GM19238 (cell line): ENCODE results near the gene CLNK.

Experiments used
- DNase-seq: peaks from one replicate; pipeline ENCODE4 v3.0.0; 2011; ENCODE audit warnings: low spot score; ENCODE audit not compliant: insufficient read length

The CLNK gene, protein sequence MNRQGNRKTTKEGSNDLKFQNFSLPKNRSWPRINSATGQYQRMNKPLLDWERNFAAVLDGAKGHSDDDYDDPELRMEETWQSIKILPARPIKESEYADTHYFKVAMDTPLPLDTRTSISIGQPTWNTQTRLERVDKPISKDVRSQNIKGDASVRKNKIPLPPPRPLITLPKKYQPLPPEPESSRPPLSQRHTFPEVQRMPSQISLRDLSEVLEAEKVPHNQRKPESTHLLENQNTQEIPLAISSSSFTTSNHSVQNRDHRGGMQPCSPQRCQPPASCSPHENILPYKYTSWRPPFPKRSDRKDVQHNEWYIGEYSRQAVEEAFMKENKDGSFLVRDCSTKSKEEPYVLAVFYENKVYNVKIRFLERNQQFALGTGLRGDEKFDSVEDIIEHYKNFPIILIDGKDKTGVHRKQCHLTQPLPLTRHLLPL

DNA sequence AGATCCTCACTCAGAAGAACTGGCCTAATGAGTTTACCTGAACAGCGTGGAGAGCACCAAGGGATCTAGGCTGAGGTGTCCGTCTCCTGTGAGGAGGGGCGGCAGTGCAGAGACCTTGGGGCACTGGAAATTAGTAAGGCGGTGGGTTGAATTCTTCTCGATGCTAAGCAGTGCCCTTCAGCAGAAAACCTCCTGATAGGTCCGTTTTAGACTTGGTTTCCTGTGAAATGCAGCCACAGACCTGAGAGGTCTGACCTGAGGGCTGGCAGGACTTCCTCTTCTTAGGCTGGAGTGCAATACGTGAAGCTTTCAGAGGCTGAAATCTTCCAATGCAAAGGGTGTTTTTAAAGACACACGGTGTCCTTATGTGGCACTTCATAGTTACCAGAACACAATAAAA lies at the start of gene CLNK:
Gene CLNK, minus strand, starts transcription at position 138 of the 400 bp plus-strand sequence. CDS start 16,899 bp downstream, outside the sequence.
- DNase-seq = peak; percentile 27

DNA sequence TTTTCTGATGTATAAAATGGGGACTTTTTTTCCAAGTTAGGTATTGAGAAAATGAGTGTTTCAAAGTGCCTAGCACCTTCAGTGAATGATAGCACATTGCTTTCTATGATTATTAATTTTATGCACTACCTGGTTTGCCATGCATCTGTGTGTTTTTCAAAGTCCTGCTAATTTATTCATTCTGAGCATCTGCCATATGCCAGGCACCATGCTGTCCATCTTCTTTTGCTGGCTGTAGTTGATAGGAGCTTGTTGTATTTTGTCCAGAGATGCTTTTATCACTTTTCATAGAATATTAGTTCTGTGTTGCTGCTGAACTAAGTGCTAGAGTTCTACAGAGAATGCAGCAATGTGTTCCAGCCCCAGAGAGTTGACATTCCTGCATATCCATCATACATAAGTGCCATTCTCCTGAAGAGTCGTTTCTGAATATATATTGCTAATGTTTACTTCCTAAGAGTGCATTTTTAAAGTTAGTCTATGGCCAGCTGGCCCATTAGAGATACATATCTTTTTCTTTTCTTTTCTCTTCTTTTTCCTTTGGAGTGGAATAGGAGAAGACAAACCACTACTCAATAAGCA lies 49.0 kb upstream of the CLNK start:
- no peak for DNase-seq

DNA sequence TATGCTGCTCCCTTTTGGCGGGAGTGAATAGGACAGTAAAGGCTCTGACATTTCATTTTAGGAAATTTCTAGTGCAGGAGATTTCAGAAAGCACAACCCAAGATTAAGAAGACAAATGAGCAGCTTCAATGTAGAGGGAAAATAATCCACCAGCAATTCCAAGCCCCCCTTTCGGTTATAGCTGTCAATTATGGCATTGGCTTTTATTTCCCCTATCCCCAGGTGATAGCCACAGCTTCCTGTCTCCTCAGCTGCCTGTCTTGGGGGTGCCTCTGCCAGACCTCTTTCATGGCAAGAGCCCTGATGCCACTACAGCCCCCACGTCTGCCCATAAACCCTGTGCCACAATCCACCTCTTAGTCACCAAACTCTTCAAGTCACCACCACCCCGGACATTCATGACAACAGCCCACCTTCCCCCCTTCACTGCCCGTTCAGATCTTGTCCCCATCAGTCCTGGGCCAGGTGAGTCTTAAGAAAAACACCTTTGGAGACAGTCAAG lies 48.4 kb upstream of the CLNK start:
- DNase-seq = no peak

DNA sequence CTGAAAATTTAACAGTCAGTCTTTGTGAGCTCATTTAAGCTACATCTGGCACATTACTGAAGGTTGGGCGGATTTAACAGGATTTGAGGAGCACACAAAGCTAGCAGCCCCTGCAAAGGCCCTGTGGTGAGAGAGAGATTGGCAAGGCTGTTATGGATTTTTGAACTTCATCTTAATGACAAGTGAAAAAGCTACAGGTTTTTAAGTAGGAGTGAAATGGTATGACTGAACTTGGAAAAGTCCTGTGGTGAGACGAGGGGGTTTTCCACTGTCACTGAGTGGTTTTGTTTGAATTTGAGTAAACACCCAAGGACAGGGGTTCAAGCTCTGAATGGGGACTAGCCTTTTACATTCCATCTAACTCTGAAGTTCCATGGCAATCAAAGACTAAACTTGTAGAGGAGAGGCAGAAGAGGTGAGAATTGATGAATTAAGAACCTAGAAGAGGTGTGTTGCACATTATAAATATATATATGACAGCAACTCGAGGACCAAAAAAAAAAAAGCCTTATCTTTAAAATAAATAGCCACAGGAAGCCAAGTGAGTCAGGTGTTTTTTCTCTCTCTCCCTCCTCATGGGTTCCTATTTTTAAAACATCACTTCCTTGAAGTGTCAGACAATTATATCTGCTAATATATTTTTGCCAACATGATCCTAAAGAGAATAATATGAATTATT lies 47.8 kb upstream of the CLNK start:
- DNase-seq = no peak

DNA sequence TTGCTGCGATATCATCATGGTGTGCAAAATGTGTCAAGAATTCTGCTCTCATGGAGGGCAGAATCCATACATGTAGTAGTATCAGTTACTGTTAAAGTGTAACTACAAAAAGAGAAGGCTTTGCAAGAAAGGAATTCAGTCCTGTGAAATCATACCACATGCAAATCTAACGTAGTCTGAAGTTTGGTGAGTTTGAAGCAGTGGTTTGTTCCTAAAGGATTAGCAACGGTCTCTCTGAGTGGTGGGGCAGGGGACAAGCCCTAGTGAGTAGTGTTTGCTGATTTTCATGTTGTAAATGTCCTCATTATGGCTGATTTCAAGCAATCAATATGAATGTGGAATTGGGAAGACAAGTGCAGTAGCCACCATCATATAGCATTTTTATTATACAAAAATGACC lies 47.1 kb upstream of the CLNK start:
- no peak for DNase-seq

DNA sequence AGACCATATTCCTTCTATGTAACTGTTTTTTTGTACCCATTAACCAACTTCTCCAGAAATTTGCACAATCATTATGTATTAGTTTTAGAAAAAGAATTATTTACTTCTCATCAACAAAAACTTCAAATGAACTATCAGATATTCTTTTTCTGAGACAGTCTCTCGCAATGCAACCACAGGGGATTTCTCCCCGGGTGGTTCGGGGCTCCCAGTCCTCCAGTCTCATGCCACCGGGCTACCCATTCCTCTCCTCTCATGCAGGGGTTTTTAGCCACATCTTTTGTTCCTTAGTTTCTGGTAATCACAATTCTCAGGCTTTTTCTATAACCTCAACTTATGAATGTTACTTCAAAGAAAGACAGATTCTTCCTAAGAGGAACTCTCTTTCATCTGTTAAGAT lies 46.6 kb upstream of the CLNK start:
- no peak for DNase-seq

DNA sequence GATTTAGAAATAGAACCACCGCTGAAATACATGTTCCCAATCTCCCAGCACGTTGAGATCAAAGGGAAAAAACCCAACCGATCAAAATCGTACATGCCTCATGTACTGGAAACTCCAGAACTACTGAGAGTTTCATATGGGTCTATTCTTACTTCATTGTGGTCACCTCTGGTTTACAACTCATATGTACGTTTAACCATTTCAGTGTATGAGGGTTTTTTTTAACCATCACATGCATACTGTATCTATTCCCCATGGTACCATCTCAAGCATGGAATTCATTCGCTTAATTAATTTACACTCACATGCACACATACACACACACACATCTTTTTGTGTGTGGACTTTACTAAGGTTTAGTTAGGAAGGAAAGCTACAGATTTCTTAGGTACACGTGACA lies 46.0 kb upstream of the CLNK start:
- DNase-seq = no peak

DNA sequence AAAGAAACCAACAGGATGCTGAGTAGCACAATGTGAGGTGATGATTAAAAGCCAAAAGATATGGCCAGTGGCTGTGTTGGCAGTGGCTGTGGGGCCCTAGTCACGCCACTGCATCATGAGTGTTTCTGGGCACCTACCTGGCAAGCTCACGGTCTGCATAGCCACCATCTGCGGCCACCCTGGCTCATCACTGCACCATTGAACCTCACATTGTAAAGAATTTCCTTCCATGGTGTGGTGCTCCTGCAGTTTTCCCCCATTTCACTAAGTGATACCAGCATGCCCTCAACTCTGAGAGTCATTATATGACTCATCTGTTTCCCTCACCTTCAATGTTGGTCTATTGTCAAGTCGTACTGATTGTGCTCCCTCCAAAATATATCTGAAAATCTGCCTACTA lies 45.5 kb upstream of the CLNK start:
- DNase-seq = no peak

DNA sequence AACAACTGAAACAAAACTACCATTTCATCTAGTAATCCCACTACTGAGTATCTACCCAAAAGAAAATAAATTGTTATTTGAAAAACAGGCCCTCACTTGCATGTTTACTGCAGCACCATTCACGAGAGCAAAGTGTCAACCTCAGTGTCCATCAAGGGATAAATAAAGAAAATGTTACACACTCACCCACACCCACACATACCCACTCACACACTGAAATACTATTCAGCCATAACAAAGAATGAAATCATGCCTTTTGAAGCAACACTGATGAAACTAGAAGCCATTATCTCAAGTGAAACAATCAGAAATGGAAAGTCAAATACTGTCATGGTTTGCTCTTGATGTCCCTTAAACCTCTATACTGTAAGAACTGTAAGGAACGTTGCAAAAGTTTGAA lies 44.8 kb upstream of the CLNK start:
- no peak for DNase-seq

DNA sequence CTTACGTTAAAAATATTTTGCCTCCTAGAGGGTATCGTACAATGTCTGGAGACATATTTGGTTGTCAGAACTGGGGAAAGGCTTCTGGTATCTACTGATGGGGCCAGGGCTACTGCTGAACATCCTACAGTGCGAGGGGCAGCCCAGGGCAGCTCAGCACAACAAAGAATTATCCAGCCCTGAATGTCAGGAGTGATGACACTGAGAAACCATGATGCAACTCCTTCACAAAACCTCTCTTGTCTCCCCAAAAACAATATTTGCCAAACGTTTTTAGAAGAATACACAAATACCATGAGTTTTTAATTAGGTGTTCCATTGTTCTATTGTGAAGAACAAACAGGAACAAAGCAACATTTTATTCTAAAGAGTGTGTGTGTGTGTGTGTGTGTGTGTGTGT lies 43.4 kb upstream of the CLNK start:
- DNase-seq = no peak

DNA sequence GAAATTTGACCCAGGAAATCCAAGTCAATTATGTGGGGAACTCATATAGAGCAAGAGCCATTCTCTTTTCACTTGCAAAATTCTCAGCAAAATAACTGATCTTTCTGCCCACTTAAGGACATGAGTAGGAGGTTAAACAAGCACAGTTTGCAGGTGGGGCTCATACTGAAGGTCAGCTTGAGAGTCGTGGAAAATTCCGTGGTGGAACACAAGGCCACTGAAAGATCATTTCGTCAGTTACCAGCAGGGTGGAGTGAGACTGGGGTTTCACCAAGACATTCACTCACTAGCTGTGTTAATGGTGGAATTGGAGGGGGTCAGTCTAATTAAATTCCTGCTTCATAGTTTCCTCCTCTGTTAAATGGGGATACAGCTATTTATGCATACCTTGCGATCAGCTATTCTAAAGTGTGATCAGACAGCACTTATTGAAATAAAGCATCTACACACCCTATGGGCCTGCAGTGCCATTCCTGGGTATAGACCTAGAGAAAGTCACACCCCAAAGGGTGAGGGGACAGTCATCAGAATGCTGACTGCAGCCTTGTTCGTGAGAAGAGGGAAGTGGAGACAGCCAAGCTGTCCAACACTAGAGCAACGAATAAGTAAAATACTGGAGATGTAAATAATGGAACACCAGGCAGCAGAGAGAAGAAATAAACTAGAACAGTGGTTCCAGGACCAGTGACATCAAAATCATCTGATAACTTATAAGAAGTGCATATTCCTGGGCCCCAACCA lies 42.7 kb upstream of the CLNK start:
- DNase-seq = no peak

DNA sequence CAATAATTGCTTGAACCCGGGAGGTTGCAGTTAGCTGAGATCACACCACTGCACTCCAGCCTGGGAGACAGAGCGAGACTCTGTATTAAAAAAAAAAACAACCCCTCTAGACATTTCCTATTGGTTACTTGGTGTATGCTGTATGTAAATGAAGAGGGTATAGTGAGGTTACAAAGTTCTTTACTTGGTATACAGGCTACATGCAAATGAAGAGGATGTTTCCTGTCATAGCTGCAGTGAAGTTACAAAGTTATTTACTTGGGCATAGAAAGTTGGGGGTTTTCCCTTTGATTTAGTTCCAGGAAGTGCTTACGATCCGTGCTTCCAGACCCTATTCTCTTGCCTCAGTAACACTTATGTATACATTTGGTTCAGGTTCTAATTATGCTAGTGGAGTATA lies 38.4 kb upstream of the CLNK start:
- DNase-seq = no peak

DNA sequence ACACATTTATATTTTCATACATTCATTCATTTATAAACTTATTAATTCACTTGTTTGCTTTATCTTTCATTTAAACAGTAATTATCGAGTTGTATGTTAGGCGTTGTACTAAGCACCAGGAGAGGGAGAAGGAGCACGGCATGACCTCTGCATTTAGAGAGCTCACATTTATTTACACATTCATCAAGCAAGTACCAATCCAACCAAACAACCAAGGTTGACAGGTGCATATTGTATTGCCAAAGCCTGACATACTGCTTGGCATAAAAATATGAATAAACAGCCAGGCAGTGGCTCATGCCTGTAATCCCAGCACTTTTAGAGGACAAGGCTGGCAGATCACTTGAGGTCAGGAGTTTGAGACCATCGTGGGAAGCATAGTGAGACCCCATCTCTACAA lies 37.0 kb upstream of the CLNK start:
- no peak for DNase-seq

DNA sequence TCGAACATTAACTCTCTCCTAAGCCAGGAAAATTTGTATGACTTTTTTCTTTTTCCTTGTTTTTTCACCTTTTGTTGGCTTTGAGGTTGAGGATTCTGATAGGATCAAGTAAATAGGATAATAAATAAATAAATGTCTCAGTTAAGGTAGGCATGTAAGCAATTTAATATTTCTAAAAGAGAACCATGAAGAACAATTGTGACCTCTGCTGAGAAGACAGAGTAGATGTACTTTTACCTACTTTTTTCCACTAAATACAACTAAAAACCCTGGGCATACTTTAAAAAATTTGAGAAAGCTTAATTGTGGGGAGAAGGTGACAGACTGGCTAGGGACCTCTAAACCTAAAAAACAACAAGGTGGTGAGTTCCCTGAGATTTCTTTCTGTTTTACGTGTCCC lies 31.6 kb upstream of the CLNK start:
- no peak for DNase-seq

DNA sequence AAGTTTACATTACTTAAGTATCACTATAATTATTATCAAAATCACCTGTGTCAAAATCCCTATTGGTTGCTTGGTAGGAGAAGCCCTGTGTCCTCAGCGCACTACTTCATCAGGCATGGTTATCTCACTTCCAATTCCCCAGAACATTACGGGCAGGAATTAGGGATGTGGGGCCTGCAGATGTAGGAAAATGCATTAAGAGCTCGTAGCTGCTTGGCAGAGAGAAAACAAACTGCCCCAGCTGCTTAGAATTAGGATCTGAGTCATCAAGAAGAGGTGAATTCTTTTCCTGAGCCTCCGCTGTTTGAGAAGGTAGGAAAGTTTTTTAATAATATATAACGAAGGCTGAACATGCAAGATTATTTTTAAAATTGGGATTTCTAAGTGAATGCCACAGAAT lies 31.1 kb upstream of the CLNK start:
- DNase-seq = no peak

DNA sequence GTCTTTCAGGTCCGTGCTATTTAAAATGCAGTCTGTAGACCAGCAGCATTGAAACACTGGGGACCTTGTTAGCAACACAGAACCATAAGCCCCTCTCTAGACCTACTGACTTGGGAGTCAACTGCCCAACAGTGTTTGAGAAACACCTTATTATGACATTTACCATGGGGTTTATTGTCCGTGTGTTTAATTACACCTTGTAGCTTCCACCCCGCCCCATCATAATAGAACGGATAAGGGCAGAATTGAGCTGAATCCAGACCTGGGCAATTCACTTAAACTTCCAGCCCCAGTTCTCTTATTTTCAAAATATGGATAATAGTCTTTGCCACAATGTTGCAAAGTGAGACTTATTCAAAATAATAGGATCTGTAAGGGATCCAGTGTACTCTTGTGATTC lies 30.6 kb upstream of the CLNK start:
- no peak for DNase-seq

DNA sequence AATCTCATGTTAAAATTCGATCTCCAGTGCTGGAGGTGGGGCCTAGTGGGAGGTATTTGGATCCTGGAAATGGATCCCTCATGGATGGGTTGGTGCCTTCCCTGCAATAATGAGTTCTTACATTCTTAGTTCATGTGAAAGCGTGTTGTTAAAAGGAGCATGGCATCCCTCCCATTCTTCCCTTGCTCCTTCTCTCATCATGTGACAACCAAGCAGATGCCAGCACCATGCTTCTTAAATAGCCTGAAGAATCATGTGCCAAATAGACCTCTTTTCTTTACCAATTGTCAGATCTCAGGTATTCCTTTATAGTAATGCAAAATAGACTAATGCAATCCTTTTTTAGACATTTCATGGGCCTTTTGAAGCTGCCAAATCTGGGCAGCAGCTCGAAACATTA lies 29.0 kb upstream of the CLNK start:
- DNase-seq = no peak

DNA sequence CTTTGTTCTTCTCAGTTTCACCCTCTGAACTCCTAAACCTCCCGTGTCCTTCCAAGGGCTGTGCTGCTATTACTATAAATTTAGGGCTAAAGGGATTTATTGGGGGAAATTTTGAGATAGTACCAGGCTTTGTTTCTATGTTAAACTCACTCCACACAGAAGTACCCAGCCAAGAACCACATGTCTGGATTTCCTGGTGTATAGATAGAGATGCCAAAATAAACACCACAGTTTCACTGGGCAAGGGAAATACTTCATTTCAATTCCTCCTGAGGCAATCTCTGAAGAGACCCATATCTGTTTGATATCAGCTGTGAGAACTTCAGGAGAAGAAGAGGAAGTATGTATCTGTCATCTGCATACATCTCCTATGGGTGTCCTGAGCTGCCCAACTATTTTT lies 21.7 kb upstream of the CLNK start:
- no peak for DNase-seq

DNA sequence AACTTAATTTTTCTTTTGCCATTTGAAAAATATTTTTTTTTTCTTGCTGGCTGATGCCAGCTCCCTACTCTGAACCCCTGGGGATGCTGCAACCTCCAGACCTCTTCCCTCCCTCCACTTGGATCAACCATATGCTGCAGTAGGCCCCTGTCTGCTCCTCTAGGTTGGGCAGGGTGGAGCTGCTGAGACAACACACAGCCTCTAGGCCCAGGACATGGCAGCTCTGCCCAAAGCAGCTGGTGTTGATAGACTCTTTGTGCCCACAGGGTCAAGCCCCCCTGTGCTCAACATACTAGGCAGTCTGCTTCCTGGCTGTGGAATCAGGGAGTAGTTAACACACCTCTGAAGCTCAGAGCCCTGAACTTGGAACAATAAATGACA lies 19.9 kb upstream of the CLNK start:
- no peak for DNase-seq

DNA sequence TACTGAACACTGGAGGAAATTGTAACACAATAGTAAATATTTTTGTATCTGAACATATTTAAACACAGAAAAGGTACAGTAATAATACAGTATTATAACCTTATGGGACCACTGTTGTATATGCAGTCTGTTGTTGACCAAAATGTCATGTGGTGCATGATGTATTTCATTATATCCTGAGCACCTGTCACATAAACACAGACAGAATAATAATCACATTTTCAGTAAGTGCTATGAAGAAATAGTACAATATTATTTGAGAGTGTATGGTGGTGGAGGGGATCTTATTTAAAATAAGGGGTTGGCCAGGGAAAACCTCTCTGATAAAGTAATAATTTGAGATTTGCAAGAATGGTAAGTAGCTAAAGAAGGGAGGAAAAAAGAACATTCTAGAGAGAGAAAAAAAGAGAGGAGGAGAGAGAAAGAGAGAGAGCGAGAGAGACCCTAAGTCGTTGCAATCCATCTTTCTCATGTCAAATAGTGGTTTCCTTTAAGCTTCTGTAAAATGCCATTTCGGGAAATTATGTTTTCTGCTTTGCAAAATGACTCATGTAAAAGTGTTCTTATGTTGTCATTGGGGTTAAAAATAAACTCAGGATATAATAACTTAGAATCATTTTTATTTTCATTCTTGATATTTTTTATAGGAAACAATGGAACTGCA lies 19.3 kb upstream of the CLNK start:
- DNase-seq = no peak

DNA sequence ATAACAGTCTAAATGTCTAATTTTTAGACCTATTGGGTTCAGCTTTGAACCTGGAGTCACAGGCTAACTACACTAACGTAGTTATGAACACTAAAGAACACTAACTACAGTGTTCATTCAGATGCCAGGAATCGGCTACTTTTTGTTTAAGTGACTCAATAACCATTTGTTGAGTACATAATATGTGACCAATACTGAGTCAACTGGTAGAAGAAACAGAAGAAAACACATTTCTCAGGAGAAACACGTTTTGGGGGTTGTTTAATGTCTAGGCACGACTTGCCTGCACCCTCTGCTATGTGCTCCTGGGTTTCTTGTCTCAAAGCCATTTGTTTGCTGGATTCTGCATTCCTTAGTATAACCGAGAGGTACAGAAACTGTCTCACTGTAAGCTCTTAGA lies 18.6 kb upstream of the CLNK start:
- DNase-seq = no peak
